ENCODE data around the gene FAM186B. TPM values are rescaled to one million over a fixed set of nuclear protein-coding genes. Genes with fewer than 3 reads are reported as not detected.

The FAM186B gene
- total and polyA plus RNA-seq, 2 experiments from 2014 or later: 0.17 to 0.69 TPM

GRCh38 chr12:49609875-49610154 is 4.4 kb upstream of the FAM186B start:
- no peak overlapping the region for H3K27ac ChIP-seq
- no peaks in the 10 kb centered on the region for H3K27me3 ChIP-seq
- no peaks in the 10 kb centered on the region for H3K9me2 ChIP-seq (replicated peaks; ENCODE audit: insufficient read depth)
- H3K9me3 ChIP-seq (ENCODE audit: low read depth): no peaks in the 10 kb centered on the region
- H3K79me2 ChIP-seq: no peaks in the 10 kb centered on the region
- DNase-seq (ENCODE audit: low spot score): no peak
- no peaks in the 10 kb centered on the region for H4K20me1 ChIP-seq (ENCODE audit: insufficient read depth, poor library complexity, severe bottlenecking)
- H3K36me3 ChIP-seq (replicated peaks; ENCODE audit: insufficient read depth, low read depth): no peaks in the 10 kb centered on the region
- no peak overlapping the region for H2AFZ ChIP-seq
- no peak overlapping the region for H3K4me3 ChIP-seq
- no peak overlapping the region for H3K4me2 ChIP-seq
- WGBS (ENCODE audit: low lambda C conversion rate, missing lambda C conversion rate): 87% methylated on average over 1 of the region's 1 CpG
- TF ChIP-seq EZH2 (IDR thresholded peaks at IDR 0.05; ENCODE audit: borderline replicate concordance) (no peak), EZH2phosphoT487 (IDR thresholded peaks at IDR 0.05; ENCODE audit: low read depth, severe bottlenecking, unreplicated experiment) (no peak), CTCF (IDR thresholded peaks at IDR 0.05; ENCODE audit: poor library complexity) (no peak)
- no peaks in the 10 kb centered on the region for H3K4me1 ChIP-seq (ENCODE audit: insufficient read depth)

GRCh38 chr12:49609059-49609874 is 3.8 kb upstream of the FAM186B start:
- Histone ChIP-seq H3K4me3 (no peak overlapping the region), H3K27me3 (no peaks in the 10 kb centered on the region), H3K9me3 (ENCODE audit: low read depth) (no peaks in the 10 kb centered on the region), H3K4me1 (ENCODE audit: insufficient read depth) (no peaks in the 10 kb centered on the region), H3K79me2 (no peaks in the 10 kb centered on the region), H3K36me3 (replicated peaks; ENCODE audit: insufficient read depth, low read depth) (no peaks in the 10 kb centered on the region), H2AFZ (no peak overlapping the region), H3K9me2 (replicated peaks; ENCODE audit: insufficient read depth) (no peaks in the 10 kb centered on the region), H3K4me2 (no peak overlapping the region), H4K20me1 (ENCODE audit: insufficient read depth, poor library complexity, severe bottlenecking) (no peaks in the 10 kb centered on the region), H3K27ac (no peak overlapping the region)
- WGBS (ENCODE audit: low lambda C conversion rate, missing lambda C conversion rate): 100% methylated on average over 2 of the region's 2 CpGs
- DNase-seq (ENCODE audit: low spot score): no peak
- TF ChIP-seq EZH2 (IDR thresholded peaks at IDR 0.05; ENCODE audit: borderline replicate concordance) (no peak), CTCF (IDR thresholded peaks at IDR 0.05; ENCODE audit: poor library complexity) (no peak), EZH2phosphoT487 (IDR thresholded peaks at IDR 0.05; ENCODE audit: low read depth, severe bottlenecking, unreplicated experiment) (no peak)

- peak overlapping the region; percentile 35 for H3K4me2 ChIP-seq
- H3K4me3 ChIP-seq: no peak overlapping the region
- H3K36me3 ChIP-seq (replicated peaks; ENCODE audit: insufficient read depth, low read depth): no peaks in the 10 kb centered on the region
- H3K27me3 ChIP-seq: no peaks in the 10 kb centered on the region
- H3K79me2 ChIP-seq: no peaks in the 10 kb centered on the region
- no peaks in the 10 kb centered on the region for H4K20me1 ChIP-seq (ENCODE audit: insufficient read depth, poor library complexity, severe bottlenecking)
- no peak overlapping the region for H3K27ac ChIP-seq
- WGBS (ENCODE audit: low lambda C conversion rate, missing lambda C conversion rate): 63% methylated on average over 5 of the region's 5 CpGs
- DNase-seq (ENCODE audit: low spot score): no peak
- H3K9me3 ChIP-seq (ENCODE audit: low read depth): no peaks in the 10 kb centered on the region
- no peak overlapping the region for H2AFZ ChIP-seq
- no peaks in the 10 kb centered on the region for H3K9me2 ChIP-seq (replicated peaks; ENCODE audit: insufficient read depth)
- TF ChIP-seq CTCF (IDR thresholded peaks at IDR 0.05; ENCODE audit: poor library complexity): no peak
- H3K4me1 ChIP-seq (ENCODE audit: insufficient read depth): no peaks in the 10 kb centered on the region
Measured at GRCh38 chr12:49604856-49605255, 583 bp downstream of the FAM186B start.

All from hepatocyte (in vitro differentiated cells).